Thoracic aorta (tissue), 2 donors: ENCODE measurements around the gene ZFP3. TPM values are rescaled to one million over a fixed set of nuclear protein-coding genes. Genes with fewer than 3 reads are reported as not detected.
A peak's percentile ranks its signal among the peaks of the same experiment; 100 is the strongest.

Experiments used
- ATAC-seq: fragments of 150-250 bp; one replicate; pipeline ENCODE4 v1.8.0; 2017; ENCODE audit warnings: low read depth; ENCODE audit not compliant: insufficient number of reproducible peaks, low FRiP score
- DNase-seq: peaks from one replicate; pipeline ENCODE4 v3.0.0-alpha.2; 2020; ENCODE audit warnings: low spot score
- H3K27ac ChIP-seq, 2 donors: fragments of 200-600 bp; sonication (generic); 1 replicate in 1 of 2; 2 replicates in 1 of 2; pipeline ENCODE4 v1.5.1; 2016; ENCODE audit warnings: mild to moderate bottlenecking in 2 of 2, moderate library complexity in 2 of 2
- H3K27me3 ChIP-seq: fragments of 200-600 bp; sonication (generic); replicated peaks from 2 replicates; pipeline ENCODE4 v1.6.0; 2016; ENCODE audit warnings: mild to moderate bottlenecking; ENCODE audit not compliant: insufficient read depth
- H3K36me3 ChIP-seq: fragments of 200-600 bp; sonication (generic); one replicate; pipeline ENCODE4 v1.5.1; 2016
- H3K4me1 ChIP-seq, 2 donors: fragments of 200-600 bp; sonication (generic); 1 replicate in 1 of 2; 2 replicates in 1 of 2; pipeline versions ENCODE4 v1.5.1 to v1.6.0; 2016; ENCODE audit warnings: low read depth in 2 of 2, mild to moderate bottlenecking in 1 of 2; ENCODE audit not compliant: control insufficient read depth in 1 of 2
- H3K4me3 ChIP-seq: fragments of 200-600 bp; sonication (generic); 2 replicates; pipeline ENCODE4 v1.5.1; 2016; ENCODE audit warnings: mild to moderate bottlenecking
- H3K9me3 ChIP-seq: fragments of 200-600 bp; sonication (generic); 2 replicates; pipeline ENCODE4 v1.5.1; 2016
- total RNA-seq, 2 donors: library from RNA; depleted of rRNA; stranded (reverse); fragments of >200 nt; gene quantifications; one replicate each; pipeline versions ENCODE4 v1.1.0 to v1.2.3, GENCODE V29; 2016
- TF ChIP-seq, protein P1 (sequence below): fragments of 200-600 bp; sonication (generic); IDR thresholded peaks from one replicate; pipeline ENCODE4 v1.5.1; 2019; ENCODE audit warnings: antibody characterized with exemption

The ZFP3 gene
- total RNA-seq, 2 donors from 2014 or later, result 3.2 to 6.6 TPM

GRCh38 chr17:5099271-5099670 is 21.0 kb downstream of the ZFP3 start:
- ATAC-seq, result no peak
- no peaks in the 10 kb centered on the region for H3K27me3 ChIP-seq
- peaks cover 33% of the 10 kb centered on the region for H3K9me3 ChIP-seq
- H3K4me3 ChIP-seq, result no peak overlapping the region
- TF ChIP-seq, protein P1, sequence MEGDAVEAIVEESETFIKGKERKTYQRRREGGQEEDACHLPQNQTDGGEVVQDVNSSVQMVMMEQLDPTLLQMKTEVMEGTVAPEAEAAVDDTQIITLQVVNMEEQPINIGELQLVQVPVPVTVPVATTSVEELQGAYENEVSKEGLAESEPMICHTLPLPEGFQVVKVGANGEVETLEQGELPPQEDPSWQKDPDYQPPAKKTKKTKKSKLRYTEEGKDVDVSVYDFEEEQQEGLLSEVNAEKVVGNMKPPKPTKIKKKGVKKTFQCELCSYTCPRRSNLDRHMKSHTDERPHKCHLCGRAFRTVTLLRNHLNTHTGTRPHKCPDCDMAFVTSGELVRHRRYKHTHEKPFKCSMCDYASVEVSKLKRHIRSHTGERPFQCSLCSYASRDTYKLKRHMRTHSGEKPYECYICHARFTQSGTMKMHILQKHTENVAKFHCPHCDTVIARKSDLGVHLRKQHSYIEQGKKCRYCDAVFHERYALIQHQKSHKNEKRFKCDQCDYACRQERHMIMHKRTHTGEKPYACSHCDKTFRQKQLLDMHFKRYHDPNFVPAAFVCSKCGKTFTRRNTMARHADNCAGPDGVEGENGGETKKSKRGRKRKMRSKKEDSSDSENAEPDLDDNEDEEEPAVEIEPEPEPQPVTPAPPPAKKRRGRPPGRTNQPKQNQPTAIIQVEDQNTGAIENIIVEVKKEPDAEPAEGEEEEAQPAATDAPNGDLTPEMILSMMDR, result no peak
- no peaks in the 10 kb centered on the region for H3K4me1 ChIP-seq
- no peaks in the 10 kb centered on the region for H3K36me3 ChIP-seq
- no peak overlapping the region for H3K27ac ChIP-seq
- no peak for DNase-seq

DNA sequence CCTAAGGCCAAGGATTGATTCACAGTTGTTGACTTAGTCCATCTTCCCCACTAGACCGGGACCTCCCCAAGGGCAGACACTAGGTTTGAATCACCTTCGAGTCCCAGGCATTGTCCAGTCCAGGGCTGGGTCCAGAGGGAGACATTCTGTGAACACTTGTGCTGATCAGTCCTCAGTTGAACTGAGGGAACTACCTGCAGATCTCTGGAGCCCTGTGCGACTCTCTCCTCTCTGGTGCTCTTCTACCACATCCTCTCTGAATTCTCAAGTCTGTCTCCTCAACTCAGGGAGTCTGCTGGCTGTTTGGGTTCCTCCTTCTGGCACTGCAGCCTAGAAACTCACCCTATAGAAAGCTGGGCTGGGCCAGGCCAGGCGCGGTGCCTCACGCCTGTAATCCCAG is 22.6 kb downstream of the ZFP3 start:
- ATAC-seq (no peak), DNase-seq (no peak)
- Histone ChIP-seq H3K36me3 (peaks cover 4% of the 10 kb centered on the region), H3K4me1 (no peaks in the 10 kb centered on the region), H3K27ac (no peak overlapping the region), H3K4me3 (no peak overlapping the region), H3K9me3 (peaks cover 26% of the 10 kb centered on the region), H3K27me3 (no peaks in the 10 kb centered on the region)
- TF ChIP-seq, protein P1, result no peak

- Histone ChIP-seq H3K27me3 (no peaks in the 10 kb centered on the region), H3K4me1 (peaks cover 12% of the 10 kb centered on the region in 2 donors), H3K9me3 (peaks cover 5% of the 10 kb centered on the region), H3K36me3 (peaks cover 26% of the 10 kb centered on the region), H3K4me3 (peak overlapping the region; percentile 92), H3K27ac (no peak overlapping the region)
- DNase-seq (no peak), ATAC-seq (no peak)
- TF ChIP-seq, protein P1, result no peak
Measured at GRCh38 chr17:5110816-5111215, 32.5 kb downstream of the ZFP3 start.

- peak within 1 kb of the TSS; percentile 92 for H3K4me3 ChIP-seq
- H3K27me3 ChIP-seq, result no peaks in the 10 kb centered on the region
- peaks cover 12% of the 10 kb centered on the region in 2 donors for H3K4me1 ChIP-seq
- ATAC-seq (peak; percentile 53), DNase-seq (peak; percentile 54)
- TF ChIP-seq, protein P1, result no peak
- H3K36me3 ChIP-seq, result peaks cover 18% of the 10 kb centered on the region
- peak within 1 kb of the TSS; percentile 39 to 62 for H3K27ac ChIP-seq
- no peaks in the 10 kb centered on the region for H3K9me3 ChIP-seq
Measured at GRCh38 chr17:5111402-5112204, 33.3 kb downstream of the ZFP3 start, which contains the start of gene ZNF232. ZNF232 (minus strand) TSS chr17:5111878; CDS start chr17:5111822, 56 bp downstream.

- DNase-seq (no peak), ATAC-seq (peak; percentile 47)
- no peaks in the 10 kb centered on the region for H3K27me3 ChIP-seq
- H3K4me1 ChIP-seq, result peaks cover 4 to 5% of the 10 kb centered on the region in 2 donors
- H3K27ac ChIP-seq, result no peak within 1 kb of the TSS
- H3K36me3 ChIP-seq, result no peaks in the 10 kb centered on the region
- peak within 1 kb of the TSS; percentile 66 for H3K4me3 ChIP-seq
- H3K9me3 ChIP-seq, result no peaks in the 10 kb centered on the region
- TF ChIP-seq, protein P1, result no peak
Measured at GRCh38 chr17:5115673-5116651, 37.7 kb downstream of the ZFP3 start, which contains the start of gene USP6. USP6 (plus strand) TSS chr17:5116032; CDS start chr17:5130368, 14,336 bp downstream.
